T-cell (primary cell): ENCODE measurements around the gene ID3. TPM values are rescaled to one million over a fixed set of nuclear protein-coding genes. Genes with fewer than 3 reads are reported as not detected.
A peak's percentile ranks its signal among the peaks of the same experiment; 100 is the strongest.

Experiments
- ATAC-seq, 4 experiments: fragments of 200-7000 bp in 3 of 4; fragments of 150-1000 bp in 1 of 4; cut with Tn5 transposase; replicated peaks in 1 of 4; 1 replicate in 3 of 4; 2 replicates in 1 of 4; pipeline ENCODE4 v1.10.0; 2021; ENCODE audit warnings: moderate library complexity in 3 of 4, mild to moderate bottlenecking in 2 of 4, moderate number of reproducible peaks in 1 of 4
- CTCF ChIA-PET, 2 donors: fragments of 300-600 bp; sonication (Branson Sonifier 250); formaldehyde crosslinking; loops; one replicate each; lab custom pipeline; 2022; ENCODE audit warnings: antibody characterized with exemption in 2 of 2; lab: Charles Lee
- POLR2A ChIA-PET, 2 donors: fragments of 300-600 bp; sonication (Branson Sonifier 250); formaldehyde crosslinking; loops; one replicate each; lab custom pipeline; 2022; ENCODE audit warnings: antibody characterized with exemption in 2 of 2; lab: Charles Lee
- DNase-seq, 35 experiments: peaks; one replicate each; pipeline versions ENCODE4 v3.0.0 to v3.0.0-alpha.2; 2013 to 2023
- H3K27ac ChIP-seq: one replicate; pipeline ENCODE4 v1.5.1; 2013; ENCODE audit warnings: low read length
- H3K27me3 ChIP-seq, 2 experiments: replicated peaks in 1 of 2; 1 replicate in 1 of 2; 2 replicates in 1 of 2; pipeline versions ENCODE4 v1.6.1 to v1.7.0; 2013; ENCODE audit warnings: low read length in 1 of 2, mixed read lengths in 1 of 2; ENCODE audit not compliant: control insufficient read depth in 2 of 2, insufficient read depth in 2 of 2; ENCODE audit errors: extremely low read depth in 1 of 2
- H3K36me3 ChIP-seq, 2 donors: 1 replicate in 1 of 2; 2 replicates in 1 of 2; pipeline versions ENCODE4 v1.6.1 to v1.7.0; 2013; ENCODE audit warnings: low read length in 1 of 2; ENCODE audit not compliant: control insufficient read depth in 2 of 2, insufficient read depth in 1 of 2; ENCODE audit errors: extremely low read depth in 1 of 2
- H3K4me1 ChIP-seq, 2 experiments: 1 replicate in 1 of 2; 2 replicates in 1 of 2; pipeline versions ENCODE4 v1.6.1 to v1.7.0; 2013; ENCODE audit warnings: low read length in 2 of 2, mixed read lengths in 1 of 2; ENCODE audit not compliant: insufficient read depth in 2 of 2, control insufficient read depth in 1 of 2; ENCODE audit errors: extremely low read depth in 1 of 2
- H3K4me3 ChIP-seq, 2 donors: 1 replicate in 1 of 2; 2 replicates in 1 of 2; pipeline versions ENCODE4 v1.5.1 to v1.7.0; 2013; ENCODE audit warnings: mild to moderate bottlenecking in 2 of 2, low read length in 1 of 2, moderate library complexity in 1 of 2; ENCODE audit not compliant: control insufficient read depth in 1 of 2; ENCODE audit errors: extremely low read depth in 1 of 2
- H3K9me3 ChIP-seq: 2 replicates; pipeline ENCODE4 v1.7.0; 2013
- H3K27ac Mint-ChIP-seq, 2 donors: one replicate each; pipeline ENCODE4 v1.8.0; 2020 to 2021; ENCODE audit warnings: mild to moderate bottlenecking in 2 of 2, mixed read lengths in 2 of 2
- H3K27me3 Mint-ChIP-seq, 2 donors: one replicate each; pipeline ENCODE4 v1.8.0; 2021 to 2022; ENCODE audit warnings: mixed read lengths in 2 of 2
- H3K36me3 Mint-ChIP-seq: one replicate; pipeline ENCODE4 v1.8.0; 2021; ENCODE audit warnings: mixed read lengths
- H3K4me1 Mint-ChIP-seq, 3 donors: one replicate each; pipeline ENCODE4 v1.8.0; 2020 to 2022; ENCODE audit warnings: mixed read lengths in 3 of 3, mild to moderate bottlenecking in 1 of 3
- H3K4me3 Mint-ChIP-seq, 3 donors: one replicate each; pipeline ENCODE4 v1.8.0; 2020 to 2022; ENCODE audit warnings: mild to moderate bottlenecking in 3 of 3, mixed read lengths in 3 of 3, moderate library complexity in 3 of 3
- H3K9me3 Mint-ChIP-seq, 3 donors: one replicate each; pipeline ENCODE4 v1.8.0; 2020 to 2022; ENCODE audit warnings: mixed read lengths in 3 of 3
- WGBS: methylation state at CpG from one replicate; pipeline ENCODE4 v1.1.5; 2013; ENCODE audit warnings: missing lambda C conversion rate; ENCODE audit not compliant: insufficient coverage; 5-methylcytosine and 5-hydroxymethylcytosine counted together
- total RNA-seq, 35 experiments: library from RNA in 6 of 35; stranded (reverse) in 6 of 35; fragments of 120-200 nt in 1 of 35; gene quantifications; one replicate each; pipeline versions ENCODE4 v1.2.1 to v1.2.4 and lab custom pipeline; 2013 to 2026

ID3 gene
- total RNA-seq, 5 donors from 2014 or later (not counting 1 experiment from before 2014, with no cell fraction given), result 20.7 to 99.7 (median 81.3) TPM

GRCh38 chr1:23553231-23554126 is 5.8 kb downstream of the ID3 start:
- H3K4me3 ChIP-seq, result peak overlapping the region in 1 of 2 donors; percentile 71
- DNase-seq, result no peak
- Mint-ChIP-seq H3K4me1 (peaks cover 45 to 53% (median 51%) of the 10 kb centered on the region in 3 donors), H3K36me3 (peaks cover 8% of the 10 kb centered on the region), H3K27me3 (no peaks in the 10 kb centered on the region), H3K27ac (peak overlapping the region; percentile 94 to 96), H3K4me3 (peak overlapping the region; percentile 82 to 95 (median 82)), H3K9me3 (no peaks in the 10 kb centered on the region)
- no peaks in the 10 kb centered on the region for H3K9me3 ChIP-seq
- H3K4me1 ChIP-seq, result peaks cover 47 to 54% of the 10 kb centered on the region in 2 experiments
- WGBS, result 78% methylated on average over 8 of the region's 21 CpGs
- CTCF ChIA-PET, result interaction anchor here (0.9 to 2.7 kb wide), 5 partner anchors 9 to 84 kb away, joined by 3 to 18 read pairs (median 6); no protein-coding TSS in a partner anchor
- POLR2A ChIA-PET, result interaction anchor here (0.5 to 0.6 kb wide), 2 partner anchors 246 to 272 kb away, joined by 3 read pairs; no protein-coding TSS in a partner anchor
- no peaks in the 10 kb centered on the region for H3K36me3 ChIP-seq
- H3K27ac ChIP-seq, result peak overlapping the region; percentile 82
- H3K27me3 ChIP-seq, result peaks cover 0 to 3% of the 10 kb centered on the region in 2 experiments
- ATAC-seq, result no peak

- peaks cover 41 to 43% of the 10 kb centered on the region in 2 experiments for H3K4me1 ChIP-seq
- no peak overlapping the region for H3K4me3 Mint-ChIP-seq
- H3K9me3 ChIP-seq, result no peaks in the 10 kb centered on the region
- WGBS, result 69% methylated on average over 2 of the region's 4 CpGs
- CTCF ChIA-PET, result interaction anchor here (1.6 to 2.0 kb wide), 2 partner anchors 85 to 86 kb away, joined by 6 to 11 read pairs; no protein-coding TSS in a partner anchor
- no peaks in the 10 kb centered on the region for H3K27me3 Mint-ChIP-seq
- no peaks in the 10 kb centered on the region for H3K36me3 ChIP-seq
- no peaks in the 10 kb centered on the region for H3K27me3 ChIP-seq
- no peak for ATAC-seq
- H3K4me3 ChIP-seq, result no peak overlapping the region
- H3K27ac Mint-ChIP-seq, result peak overlapping the region; percentile 27 to 82
- POLR2A ChIA-PET, result no interaction called here
- DNase-seq, result no peak
- no peak overlapping the region for H3K27ac ChIP-seq
- H3K36me3 Mint-ChIP-seq, result no peaks in the 10 kb centered on the region
- no peaks in the 10 kb centered on the region for H3K9me3 Mint-ChIP-seq
- H3K4me1 Mint-ChIP-seq, result peaks cover 36 to 48% (median 43%) of the 10 kb centered on the region in 3 donors
Measured at GRCh38 chr1:23551849-23552248, 7.5 kb downstream of the ID3 start.

- Mint-ChIP-seq H3K4me1 (peaks cover 16 to 28% (median 22%) of the 10 kb centered on the region in 3 donors), H3K36me3 (no peaks in the 10 kb centered on the region), H3K27me3 (no peaks in the 10 kb centered on the region), H3K4me3 (no peak overlapping the region), H3K9me3 (no peaks in the 10 kb centered on the region), H3K27ac (no peak overlapping the region)
- no peaks in the 10 kb centered on the region for H3K9me3 ChIP-seq
- H3K27me3 ChIP-seq, result peaks cover 0 to 2% of the 10 kb centered on the region in 2 experiments
- peaks cover 25 to 32% of the 10 kb centered on the region in 2 experiments for H3K4me1 ChIP-seq
- POLR2A ChIA-PET, result interaction anchor here in 1 of 2 donors (0.6 kb wide), 2 partner anchors 28 to 119 kb away, joined by 3 read pairs; no protein-coding TSS in a partner anchor
- H3K4me3 ChIP-seq, result no peak overlapping the region
- H3K36me3 ChIP-seq, result no peaks in the 10 kb centered on the region
- ATAC-seq, result no peak
- WGBS, result 90% methylated on average over 8 of the region's 9 CpGs
- no peak overlapping the region for H3K27ac ChIP-seq
- CTCF ChIA-PET, result interaction anchor here (0.5 to 1.5 kb wide), 9 partner anchors 9 to 259 kb away, joined by 3 to 15 read pairs (median 3); no protein-coding TSS in a partner anchor
- DNase-seq, result no peak
Measured at GRCh38 chr1:23548704-23549143, 10.6 kb downstream of the ID3 start.

GRCh38 chr1:23546897-23547584 is 12.3 kb downstream of the ID3 start:
- POLR2A ChIA-PET, result no interaction called here
- Histone ChIP-seq H3K4me1 (peaks cover 18 to 24% of the 10 kb centered on the region in 2 experiments), H3K4me3 (no peak overlapping the region), H3K9me3 (no peaks in the 10 kb centered on the region), H3K36me3 (no peaks in the 10 kb centered on the region), H3K27me3 (peaks cover 0 to 2% of the 10 kb centered on the region in 2 experiments), H3K27ac (no peak overlapping the region)
- H3K27ac Mint-ChIP-seq, result no peak overlapping the region
- CTCF ChIA-PET, result interaction anchor here (0.5 to 4.2 kb wide), 11 partner anchors 8 to 107 kb away, joined by 3 to 72 read pairs (median 4); no protein-coding TSS in a partner anchor
- no peaks in the 10 kb centered on the region for H3K9me3 Mint-ChIP-seq
- H3K36me3 Mint-ChIP-seq, result no peaks in the 10 kb centered on the region
- no peak for ATAC-seq
- H3K27me3 Mint-ChIP-seq, result no peaks in the 10 kb centered on the region
- no peak overlapping the region for H3K4me3 Mint-ChIP-seq
- WGBS, result no CpG with 5 or more reads among the region's 8 CpGs
- H3K4me1 Mint-ChIP-seq, result peaks cover 9 to 23% (median 16%) of the 10 kb centered on the region in 3 donors
- DNase-seq, result no peak

- no peaks in the 10 kb centered on the region for H3K9me3 ChIP-seq
- no peak overlapping the region for H3K27ac ChIP-seq
- Mint-ChIP-seq H3K36me3 (no peaks in the 10 kb centered on the region), H3K9me3 (no peaks in the 10 kb centered on the region), H3K4me1 (peaks cover 6 to 16% (median 15%) of the 10 kb centered on the region in 3 donors), H3K27me3 (no peaks in the 10 kb centered on the region), H3K27ac (no peak overlapping the region), H3K4me3 (no peak overlapping the region)
- DNase-seq, result no peak
- peaks cover 13 to 18% of the 10 kb centered on the region in 2 experiments for H3K4me1 ChIP-seq
- POLR2A ChIA-PET, result interaction anchor here in 1 of 2 donors (0.6 kb wide), 1 partner anchor 35 kb away, joined by 3 read pairs; no protein-coding TSS in a partner anchor
- H3K27me3 ChIP-seq, result peaks cover 0 to 2% of the 10 kb centered on the region in 2 experiments
- CTCF ChIA-PET, result interaction anchor here (0.6 to 4.2 kb wide), 9 partner anchors 9 to 92 kb away, joined by 3 to 72 read pairs (median 4); no protein-coding TSS in a partner anchor
- H3K4me3 ChIP-seq, result no peak overlapping the region
- no peak for ATAC-seq
- 92% methylated on average over 6 of the region's 9 CpGs for WGBS
- H3K36me3 ChIP-seq, result no peaks in the 10 kb centered on the region
Measured at GRCh38 chr1:23545851-23546250, 13.4 kb downstream of the ID3 start.
